WERI-Rb-1 (cell line): ENCODE data around the gene MAGI2.

Source experiments
- DNase-seq: peaks from one replicate; pipeline ENCODE4 v3.0.0-alpha.2; 2020
- H3K27ac ChIP-seq: fragments of 250-450 bp; sonication (Bioruptor Pico); 2 replicates; pipeline ENCODE4 v1.5.1; 2020; ENCODE audit warnings: mild to moderate bottlenecking, moderate library complexity
- H3K27me3 ChIP-seq: fragments of 250-450 bp; sonication (Bioruptor Pico); 2 replicates; pipeline ENCODE4 v1.5.1; 2021; ENCODE audit warnings: mild to moderate bottlenecking, low read depth, moderate library complexity; ENCODE audit not compliant: insufficient read depth, severe bottlenecking
- H3K36me3 ChIP-seq: fragments of 250-450 bp; sonication (Bioruptor Pico); 2 replicates; pipeline ENCODE4 v1.5.1; 2020; ENCODE audit warnings: mild to moderate bottlenecking, moderate library complexity
- H3K4me3 ChIP-seq: 2 replicates; pipeline ENCODE4 v1.5.1; 2011; ENCODE audit warnings: low read depth, mild to moderate bottlenecking, control low read depth, low read length
- H3K9me3 ChIP-seq: fragments of 250-450 bp; sonication (Bioruptor Pico); 2 replicates; pipeline ENCODE4 v1.5.1; 2021; ENCODE audit warnings: mild to moderate bottlenecking, moderate library complexity; ENCODE audit not compliant: severe bottlenecking
- CTCF ChIP-seq: IDR thresholded peaks from 2 replicates; pipeline ENCODE4 v1.5.1; 2011; ENCODE audit warnings: low read depth, mild to moderate bottlenecking, control low read depth, inconsistent platforms, low read length

Gene MAGI2

GRCh38 chr7:79199266-79199665 lies 254.2 kb downstream of the MAGI2 start:
- H3K27ac ChIP-seq, result no peak overlapping the region
- DNase-seq, result no peak
- TF ChIP-seq CTCF, result no peak
- H3K9me3 ChIP-seq, result no peaks in the 10 kb centered on the region
- H3K27me3 ChIP-seq, result no peaks in the 10 kb centered on the region
- H3K36me3 ChIP-seq, result no peaks in the 10 kb centered on the region
- H3K4me3 ChIP-seq, result no peak overlapping the region

GRCh38 chr7:79185605-79186004 lies 267.9 kb downstream of the MAGI2 start:
- no peaks in the 10 kb centered on the region for H3K27me3 ChIP-seq
- H3K9me3 ChIP-seq, result no peaks in the 10 kb centered on the region
- no peak overlapping the region for H3K27ac ChIP-seq
- no peak for DNase-seq
- H3K36me3 ChIP-seq, result no peaks in the 10 kb centered on the region
- no peak for TF ChIP-seq CTCF
- no peak overlapping the region for H3K4me3 ChIP-seq

GRCh38 chr7:79182283-79182682 lies 271.2 kb downstream of the MAGI2 start:
- no peaks in the 10 kb centered on the region for H3K36me3 ChIP-seq
- H3K27ac ChIP-seq, result no peak overlapping the region
- DNase-seq, result no peak
- no peaks in the 10 kb centered on the region for H3K9me3 ChIP-seq
- no peak overlapping the region for H3K4me3 ChIP-seq
- no peaks in the 10 kb centered on the region for H3K27me3 ChIP-seq
- TF ChIP-seq CTCF, result no peak

- Histone ChIP-seq H3K36me3 (no peaks in the 10 kb centered on the region), H3K27me3 (no peaks in the 10 kb centered on the region), H3K27ac (no peak overlapping the region), H3K4me3 (no peak overlapping the region), H3K9me3 (no peaks in the 10 kb centered on the region)
- no peak for TF ChIP-seq CTCF
- no peak for DNase-seq
Observed at GRCh38 chr7:79180533-79180932, 272.9 kb downstream of the MAGI2 start.

GRCh38 chr7:79176859-79177477 lies 276.5 kb downstream of the MAGI2 start:
- TF ChIP-seq CTCF, result peak; percentile 51
- DNase-seq, result peak; percentile 10
- H3K36me3 ChIP-seq, result no peaks in the 10 kb centered on the region
- no peak overlapping the region for H3K4me3 ChIP-seq
- no peaks in the 10 kb centered on the region for H3K27me3 ChIP-seq
- H3K27ac ChIP-seq, result no peak overlapping the region
- no peaks in the 10 kb centered on the region for H3K9me3 ChIP-seq

GRCh38 chr7:79175374-79175773 lies 278.1 kb downstream of the MAGI2 start:
- Histone ChIP-seq H3K27me3 (no peaks in the 10 kb centered on the region), H3K4me3 (no peak overlapping the region), H3K36me3 (no peaks in the 10 kb centered on the region), H3K27ac (no peak overlapping the region), H3K9me3 (no peaks in the 10 kb centered on the region)
- no peak for DNase-seq
- no peak for TF ChIP-seq CTCF
